Glutamatergic neuron (in vitro differentiated cells): ENCODE data around the gene ZNF319. TPM values are rescaled to one million over a fixed set of nuclear protein-coding genes. Genes with fewer than 3 reads are reported as not detected.

Experiments used
- DNase-seq: peaks from one replicate; pipeline ENCODE4 v3.0.0; 2022
- H3K27ac Mint-ChIP-seq: one replicate; pipeline ENCODE4 v1.8.0; 2020; ENCODE audit warnings: mild to moderate bottlenecking, mixed read lengths, inconsistent platforms; ENCODE audit not compliant: unreplicated experiment
- H3K27me3 Mint-ChIP-seq: one replicate; pipeline ENCODE4 v1.8.0; 2020; ENCODE audit warnings: mild to moderate bottlenecking, moderate library complexity, mixed read lengths, inconsistent platforms; ENCODE audit not compliant: unreplicated experiment
- H3K36me3 Mint-ChIP-seq: one replicate; pipeline ENCODE4 v1.8.0; 2020; ENCODE audit warnings: mild to moderate bottlenecking, mixed read lengths, inconsistent platforms; ENCODE audit not compliant: unreplicated experiment
- H3K4me1 Mint-ChIP-seq: one replicate; pipeline ENCODE4 v1.8.0; 2020; ENCODE audit warnings: mild to moderate bottlenecking, low read depth, mixed read lengths, inconsistent platforms; ENCODE audit not compliant: unreplicated experiment
- H3K4me3 Mint-ChIP-seq: one replicate; pipeline ENCODE4 v1.8.0; 2020; ENCODE audit warnings: mild to moderate bottlenecking, mixed read lengths, inconsistent platforms; ENCODE audit not compliant: unreplicated experiment
- H3K9me3 Mint-ChIP-seq: one replicate; pipeline ENCODE4 v1.8.0; 2020; ENCODE audit warnings: mild to moderate bottlenecking, moderate library complexity, mixed read lengths, inconsistent platforms; ENCODE audit not compliant: unreplicated experiment
- total RNA-seq: library from RNA; stranded (reverse); fragmentation: NEBNext Ultra II Directional; extraction: Animal tissue kit (Norgen Biotek cat#: 25700); gene quantifications from one replicate; pipeline ENCODE4 v1.2.1, GENCODE V29; 2021; ENCODE audit not compliant: unreplicated experiment
- TF ChIP-seq, protein P1 (sequence below): fragments of 200-600 bp; sonication (generic); IDR thresholded peaks from one replicate; pipeline ENCODE4 v1.5.0; 2021; ENCODE audit not compliant: partially characterized antibody, unreplicated experiment

Gene ZNF319
- total RNA-seq, 1 donor from 2014 or later: 13.9 TPM

GRCh38 chr16:57988929-57989328 lies 11.5 kb downstream of the ZNF319 start:
- H3K9me3 Mint-ChIP-seq: peaks cover 3% of the 10 kb centered on the region
- H3K4me1 Mint-ChIP-seq: peaks cover 3% of the 10 kb centered on the region
- no peak overlapping the region for H3K27ac Mint-ChIP-seq
- H3K27me3 Mint-ChIP-seq: peaks cover 5% of the 10 kb centered on the region
- peaks cover 4% of the 10 kb centered on the region for H3K36me3 Mint-ChIP-seq
- DNase-seq: peak; percentile 8
- TF ChIP-seq, protein P1, sequence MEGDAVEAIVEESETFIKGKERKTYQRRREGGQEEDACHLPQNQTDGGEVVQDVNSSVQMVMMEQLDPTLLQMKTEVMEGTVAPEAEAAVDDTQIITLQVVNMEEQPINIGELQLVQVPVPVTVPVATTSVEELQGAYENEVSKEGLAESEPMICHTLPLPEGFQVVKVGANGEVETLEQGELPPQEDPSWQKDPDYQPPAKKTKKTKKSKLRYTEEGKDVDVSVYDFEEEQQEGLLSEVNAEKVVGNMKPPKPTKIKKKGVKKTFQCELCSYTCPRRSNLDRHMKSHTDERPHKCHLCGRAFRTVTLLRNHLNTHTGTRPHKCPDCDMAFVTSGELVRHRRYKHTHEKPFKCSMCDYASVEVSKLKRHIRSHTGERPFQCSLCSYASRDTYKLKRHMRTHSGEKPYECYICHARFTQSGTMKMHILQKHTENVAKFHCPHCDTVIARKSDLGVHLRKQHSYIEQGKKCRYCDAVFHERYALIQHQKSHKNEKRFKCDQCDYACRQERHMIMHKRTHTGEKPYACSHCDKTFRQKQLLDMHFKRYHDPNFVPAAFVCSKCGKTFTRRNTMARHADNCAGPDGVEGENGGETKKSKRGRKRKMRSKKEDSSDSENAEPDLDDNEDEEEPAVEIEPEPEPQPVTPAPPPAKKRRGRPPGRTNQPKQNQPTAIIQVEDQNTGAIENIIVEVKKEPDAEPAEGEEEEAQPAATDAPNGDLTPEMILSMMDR: no peak
- no peak overlapping the region for H3K4me3 Mint-ChIP-seq

GRCh38 chr16:57987441-57988177 lies 12.9 kb downstream of the ZNF319 start:
- peaks cover 4% of the 10 kb centered on the region for H3K36me3 Mint-ChIP-seq
- no peak overlapping the region for H3K27ac Mint-ChIP-seq
- H3K4me3 Mint-ChIP-seq: no peak overlapping the region
- DNase-seq: peak; percentile 5
- peaks cover 3% of the 10 kb centered on the region for H3K9me3 Mint-ChIP-seq
- TF ChIP-seq, protein P1: no peak
- peaks cover 5% of the 10 kb centered on the region for H3K27me3 Mint-ChIP-seq
- H3K4me1 Mint-ChIP-seq: peaks cover 3% of the 10 kb centered on the region

DNA sequence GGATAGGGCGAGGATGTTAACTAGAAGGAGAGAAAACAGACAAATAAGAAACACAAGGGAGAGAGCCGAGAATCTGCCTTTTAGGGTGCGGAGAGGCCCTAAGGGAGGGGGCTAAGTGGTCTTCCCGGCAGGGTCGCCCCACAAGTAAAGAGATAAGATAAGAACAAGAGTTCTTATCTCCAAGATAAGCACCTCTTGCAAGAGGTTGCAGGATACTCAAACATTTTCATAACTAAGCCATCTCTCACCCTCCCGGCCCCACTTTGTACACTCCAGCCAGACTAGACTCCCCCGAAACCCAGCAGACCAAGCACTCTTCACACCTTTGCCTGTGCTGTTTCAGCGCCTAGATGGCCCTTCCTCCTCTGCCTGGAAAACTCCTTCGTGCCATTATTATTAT lies 14.3 kb downstream of the ZNF319 start:
- TF ChIP-seq, protein P1: no peak
- Mint-ChIP-seq H3K36me3 (peaks cover 4% of the 10 kb centered on the region), H3K27ac (no peak overlapping the region), H3K27me3 (peaks cover 5% of the 10 kb centered on the region), H3K9me3 (peaks cover 3% of the 10 kb centered on the region), H3K4me3 (peak overlapping the region; percentile 92), H3K4me1 (peaks cover 2% of the 10 kb centered on the region)
- DNase-seq: no peak

DNA sequence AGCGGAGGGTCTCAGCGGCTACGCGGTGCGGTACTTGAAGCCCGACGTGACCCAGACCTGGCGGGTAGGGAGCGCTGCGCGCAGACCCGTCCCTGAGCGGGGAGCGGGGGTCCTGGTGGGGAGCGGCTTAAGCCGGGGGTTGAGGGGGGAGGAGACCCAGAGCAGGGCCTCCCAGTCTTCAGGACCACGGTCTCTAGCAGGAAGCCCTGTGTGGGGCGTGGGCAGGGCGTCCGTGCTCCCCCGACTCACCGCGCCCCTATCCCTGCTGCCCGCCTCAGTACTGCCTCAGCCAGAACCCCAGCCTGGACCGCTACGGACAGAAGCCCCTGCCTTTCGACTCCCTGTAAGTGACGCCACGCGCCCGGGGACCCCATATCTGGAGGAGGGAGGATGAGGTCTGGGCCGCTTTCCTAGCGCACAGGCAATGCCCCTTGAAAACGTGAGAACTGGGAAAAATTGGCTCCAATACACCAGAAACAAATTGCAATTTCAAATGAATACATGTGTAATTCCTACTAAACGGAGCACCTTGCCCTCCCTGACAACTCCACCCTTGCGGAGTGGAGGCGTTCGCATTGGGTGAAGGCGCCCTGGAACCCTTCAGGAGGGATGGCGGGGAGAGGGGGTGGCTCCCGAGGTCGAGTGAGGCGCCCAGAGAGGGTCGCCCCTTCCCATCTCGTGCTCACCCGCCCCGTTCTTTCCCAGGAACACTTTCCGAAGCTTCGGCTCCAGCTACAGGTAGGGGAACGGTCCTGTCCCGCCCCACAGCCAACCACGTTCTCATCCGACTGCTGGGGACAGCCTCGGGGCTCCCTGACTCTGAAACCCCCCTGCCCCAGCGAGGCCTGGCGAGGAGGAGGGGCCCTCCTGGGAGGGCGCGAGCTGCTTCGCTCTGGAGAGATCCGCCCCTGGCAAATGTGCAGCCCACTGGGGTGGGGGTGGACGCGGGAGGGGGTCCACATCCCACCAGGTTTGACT lies 15.0 kb downstream of the ZNF319 start:
- no peaks in the 10 kb centered on the region for H3K4me1 Mint-ChIP-seq
- DNase-seq: no peak
- H3K36me3 Mint-ChIP-seq: peaks cover 4% of the 10 kb centered on the region
- TF ChIP-seq, protein P1: no peak
- no peak overlapping the region for H3K27ac Mint-ChIP-seq
- H3K9me3 Mint-ChIP-seq: peaks cover under 1% of the 10 kb centered on the region
- peaks cover 5% of the 10 kb centered on the region for H3K27me3 Mint-ChIP-seq
- H3K4me3 Mint-ChIP-seq: peak overlapping the region; percentile 92
